CD4-positive, alpha-beta T cell treated with Interferon alpha-2 for 1 hour (primary cell): ENCODE data around the gene OIT3.

ENCODE experiments used
- DNase-seq, 2 donors: peaks; one replicate each; pipeline ENCODE4 v3.0.0-alpha.2; 2020 to 2022

The OIT3 gene

DNA sequence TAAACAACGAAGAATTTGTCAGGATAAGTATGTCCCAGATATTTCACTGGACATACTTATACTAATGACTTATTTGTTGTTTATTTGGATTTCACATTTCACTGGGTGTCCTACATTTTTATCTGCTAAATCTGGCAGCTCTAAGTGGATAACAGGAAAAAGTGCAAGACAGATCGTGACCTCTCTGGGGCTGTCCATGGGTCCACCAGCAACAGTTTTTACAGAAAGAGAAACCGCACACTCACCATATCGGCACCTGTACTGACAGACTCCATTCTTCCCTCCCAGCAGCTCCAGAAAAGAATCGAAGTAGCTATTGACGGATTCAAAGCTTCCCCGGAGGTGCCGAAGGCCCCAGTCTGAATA is 60.7 kb downstream of the OIT3 start:
- DNase-seq: no peak

DNA sequence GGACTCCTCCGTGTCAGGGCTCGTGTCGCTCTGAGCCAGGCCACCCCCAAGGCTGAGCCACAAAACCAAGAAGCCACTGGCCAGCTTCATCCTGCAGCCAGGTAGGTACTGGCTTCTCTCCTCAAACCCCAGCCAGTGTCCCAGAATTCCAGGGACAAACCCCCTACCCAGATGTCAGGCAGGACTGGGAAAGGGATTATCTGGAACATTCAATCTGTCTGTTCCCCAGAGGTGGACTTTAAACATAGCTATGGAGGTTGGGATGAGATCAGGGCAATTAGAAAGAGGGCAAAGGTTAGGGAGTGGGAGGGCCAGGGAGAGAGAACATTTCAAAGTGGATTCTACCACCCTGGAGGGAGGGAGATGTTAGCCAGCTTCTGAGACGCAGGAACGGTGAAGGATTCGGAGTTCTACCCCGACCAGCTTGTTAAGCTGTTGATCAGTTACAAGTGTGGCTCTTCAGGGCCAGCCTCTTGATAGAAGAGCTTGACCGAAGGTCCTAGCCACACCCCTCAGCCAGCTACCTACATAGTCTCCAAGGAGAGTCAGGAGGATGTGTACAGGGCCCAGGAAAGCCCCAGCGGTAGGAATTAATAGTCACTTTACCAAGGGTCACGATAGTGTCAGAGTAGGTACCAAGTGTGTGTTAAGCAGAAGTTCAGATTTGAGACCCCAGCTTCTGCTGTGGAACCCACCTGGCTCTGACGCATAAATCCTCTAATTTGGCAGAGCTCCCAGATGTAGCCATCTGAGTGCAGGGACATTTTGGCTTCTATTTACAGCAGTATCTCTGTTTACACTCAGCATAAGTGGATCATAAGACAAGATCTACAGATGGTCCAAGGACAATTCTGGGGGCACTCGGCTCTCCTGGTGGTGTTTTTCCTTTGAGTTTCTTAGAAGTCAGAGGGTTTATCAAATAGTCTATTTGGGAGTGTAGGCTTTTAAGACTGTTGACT is 61.3 kb downstream of the OIT3 start, which contains the start of gene PLA2G12B:
Gene PLA2G12B (minus strand): TSS at position 211 of the 959 bp plus-strand sequence. CDS start 121 bp downstream, at position 90.
- no peak for DNase-seq

DNA sequence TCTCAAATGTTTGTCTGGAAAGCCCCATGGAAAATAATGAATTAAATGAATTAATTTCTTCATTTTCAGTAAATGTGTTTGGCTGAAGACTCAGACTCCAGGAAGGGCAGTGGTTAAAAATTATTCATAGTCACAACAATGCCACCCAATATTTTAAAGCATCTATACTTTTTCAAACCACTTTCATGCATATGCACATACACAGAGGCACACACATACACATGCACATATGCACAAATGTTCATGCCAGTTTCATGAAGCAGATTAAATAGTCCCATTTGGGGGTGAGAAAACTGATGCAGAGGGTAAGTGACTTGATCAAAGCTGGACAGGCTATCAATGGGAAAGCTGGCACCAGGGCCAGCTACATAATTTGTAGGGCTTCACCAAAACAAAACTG is 62.5 kb downstream of the OIT3 start:
- DNase-seq: no peak

DNA sequence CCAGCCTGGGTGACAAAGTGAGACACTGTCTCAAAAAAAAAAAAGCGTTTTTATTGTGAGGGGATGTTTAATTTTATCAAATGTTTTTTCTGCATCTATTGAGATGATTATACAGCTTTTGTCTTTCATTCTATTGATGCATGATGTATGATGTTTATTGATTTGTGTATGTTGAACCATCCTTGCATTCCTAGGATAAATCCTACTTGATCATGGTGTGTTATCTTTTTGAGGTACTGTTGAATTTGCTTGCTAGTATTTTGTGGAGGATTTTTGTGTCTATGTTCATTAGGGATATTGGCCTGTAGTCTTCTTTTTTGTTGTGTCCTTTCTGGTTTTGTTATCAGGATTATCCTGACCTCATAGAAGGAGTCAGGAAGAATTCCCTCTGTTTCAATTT is 83.3 kb downstream of the OIT3 start:
- DNase-seq: no peak

DNA sequence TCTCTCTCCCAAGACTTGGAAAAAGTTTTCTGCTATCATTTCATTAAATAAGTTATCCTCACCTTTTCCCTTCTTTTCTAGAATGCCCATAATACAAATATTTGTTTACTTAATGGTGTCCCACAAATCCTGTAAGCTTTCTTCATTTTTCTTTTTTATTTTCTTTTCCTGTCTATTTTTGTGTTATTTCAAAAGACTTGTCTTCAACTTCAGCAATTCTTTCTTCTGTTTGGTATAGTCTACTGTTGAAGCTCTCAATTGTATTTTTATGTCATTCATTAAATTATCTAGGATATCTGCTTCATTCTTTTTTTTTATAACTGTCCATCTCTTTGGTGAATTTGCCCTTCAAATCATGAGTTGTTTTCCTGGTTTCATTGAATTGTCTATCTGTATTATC is 86.2 kb downstream of the OIT3 start:
- no peak for DNase-seq

DNA sequence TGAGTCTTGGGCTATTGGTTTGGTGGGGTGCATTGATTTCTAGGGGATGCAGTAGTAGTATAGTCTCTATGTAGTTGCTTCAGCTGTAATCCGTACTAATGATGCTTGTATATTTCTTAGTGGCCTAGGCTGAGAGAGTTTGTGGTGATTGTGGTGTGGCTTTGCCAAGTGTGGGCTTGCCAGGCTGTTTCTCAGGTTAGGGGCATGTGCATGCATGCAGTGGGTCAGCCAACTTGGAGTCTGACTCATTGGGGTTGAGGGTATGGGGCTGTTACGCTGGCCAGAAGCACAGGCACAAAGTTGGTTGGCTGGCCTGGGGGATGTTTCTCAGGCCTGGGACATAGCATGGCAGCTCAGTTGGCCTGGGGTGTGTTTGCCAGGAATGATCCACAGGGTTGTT is 86.8 kb downstream of the OIT3 start:
- no peak for DNase-seq

DNA sequence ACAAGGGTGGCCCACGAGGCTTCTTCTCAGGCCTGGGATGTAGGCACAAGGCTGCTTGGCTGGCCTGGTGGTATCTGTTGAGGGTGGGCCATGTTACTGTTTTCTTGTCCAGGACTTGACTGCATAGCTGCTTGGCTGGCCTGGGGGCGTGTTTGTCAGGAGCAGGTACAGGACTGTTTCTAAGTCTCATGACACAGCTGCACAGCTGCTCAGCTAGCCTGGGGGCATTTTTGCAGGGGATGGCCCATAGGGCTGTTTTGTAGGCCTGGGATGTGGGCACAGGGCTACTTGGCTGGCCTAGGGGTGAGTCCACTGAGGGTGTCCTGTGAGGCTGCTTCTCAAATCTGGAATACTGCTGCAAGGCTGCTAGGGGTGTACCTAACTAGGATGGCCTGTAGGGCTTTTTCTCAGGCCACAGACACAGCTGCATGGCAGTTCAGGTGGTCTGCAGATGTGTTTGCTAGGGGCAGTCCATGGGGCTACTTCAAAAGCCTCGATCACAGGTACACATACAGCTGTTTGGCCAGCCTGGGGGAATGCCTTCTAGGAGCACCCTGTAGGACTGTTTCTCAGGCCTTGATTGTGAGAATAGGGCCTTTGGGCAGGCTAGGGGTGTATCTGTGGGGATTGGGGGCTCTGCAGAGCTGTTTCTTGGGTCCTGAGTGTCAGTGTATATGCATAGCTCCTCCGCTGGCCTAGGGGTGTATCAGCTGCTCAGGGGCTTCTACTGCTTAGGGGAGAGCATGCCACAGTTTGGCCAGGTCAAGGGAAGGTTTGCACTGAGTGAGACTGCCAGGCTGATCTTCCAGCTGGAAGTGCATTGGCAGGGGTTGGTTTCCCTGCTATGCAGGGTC is 87.7 kb downstream of the OIT3 start:
- no peak for DNase-seq

DNA sequence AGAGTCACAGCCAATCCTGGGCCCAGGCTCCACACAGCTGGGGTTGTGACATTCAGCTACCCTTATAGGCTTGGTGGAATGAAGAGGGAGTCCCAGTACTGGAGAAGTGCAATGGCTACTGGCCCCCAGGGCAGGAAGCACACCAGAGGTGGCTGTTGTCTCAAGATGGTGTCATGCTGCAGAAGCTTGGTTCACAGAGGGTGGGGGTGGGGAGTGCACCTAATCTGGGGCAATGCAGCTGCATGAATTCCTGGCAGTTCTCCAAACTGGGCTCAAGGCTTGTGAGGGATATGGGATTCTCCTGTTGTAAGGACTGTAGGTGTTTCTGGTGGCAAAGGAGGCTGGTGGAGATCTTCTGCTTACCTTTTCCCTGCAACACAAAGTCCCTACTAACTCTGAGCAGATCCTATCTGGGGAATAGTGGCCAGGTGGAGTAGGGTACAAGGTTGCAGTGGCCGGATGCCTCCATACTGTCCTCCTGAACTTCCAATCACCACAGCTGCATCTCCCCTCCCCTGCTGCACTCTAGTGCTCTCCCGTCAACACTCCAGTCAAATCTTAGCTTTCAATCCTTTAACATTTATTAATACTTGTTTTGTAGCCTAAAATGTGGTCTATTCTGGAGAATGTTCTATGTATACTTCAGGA is 88.5 kb downstream of the OIT3 start:
- DNase-seq: no peak
